HG03045 (cell line): ENCODE measurements around the gene LYZL2.
"Not testable (repeated sequence)": the region's sequence is repeated elsewhere in the genome, so short reads cannot be mapped to it uniquely, and the experiment has no call there.

Experiments used
- ATAC-seq: cut with Tn5 transposase; IDR thresholded peaks from one replicate; pipeline ENCODE4 v1.9.1; 2021; ENCODE audit warnings: mild to moderate bottlenecking, moderate library complexity; ENCODE audit not compliant: unreplicated experiment

LYZL2 gene

DNA sequence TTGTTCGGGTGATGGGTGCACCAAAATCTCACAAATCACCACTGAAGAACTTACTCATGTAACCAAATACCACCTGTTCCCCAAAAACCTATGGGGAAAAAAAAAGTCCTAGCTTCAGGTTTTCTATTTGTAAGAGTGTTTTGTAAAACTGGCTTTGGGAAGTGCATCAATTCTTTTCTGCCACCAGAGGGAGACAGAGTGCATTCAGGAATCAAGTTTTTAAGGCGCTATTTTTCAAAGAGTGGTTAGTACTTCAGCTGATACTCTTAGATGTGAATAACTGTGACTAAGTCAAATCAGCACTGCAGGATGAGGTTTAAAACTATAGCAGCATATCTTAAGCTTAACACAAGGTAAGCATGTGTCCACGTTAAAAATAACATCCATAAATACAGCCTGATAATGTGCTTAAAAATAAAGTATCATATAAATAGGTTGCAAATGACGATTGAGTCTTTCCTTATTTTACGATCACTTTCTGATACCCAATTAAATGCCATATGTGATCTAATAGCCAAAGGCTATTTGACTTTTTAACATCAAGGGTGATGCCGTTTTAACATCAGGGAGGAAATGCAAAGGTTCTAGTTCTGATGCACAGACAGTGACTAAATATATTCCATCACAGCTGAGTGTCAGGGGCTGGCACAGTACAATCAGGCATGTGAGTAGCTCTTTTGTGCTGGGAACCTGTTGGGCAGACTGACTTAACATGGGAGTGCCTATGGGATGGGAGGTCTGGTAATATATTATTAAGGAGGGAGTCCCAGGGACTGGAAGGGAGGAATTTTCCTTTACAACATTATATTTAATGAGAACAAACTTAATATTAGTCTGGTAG is 10.6 kb upstream of the LYZL2 start:
- ATAC-seq: no peak

- ATAC-seq: no peak
Measured at GRCh38 chr10:30637881-30638467, 8.4 kb upstream of the LYZL2 start.

DNA sequence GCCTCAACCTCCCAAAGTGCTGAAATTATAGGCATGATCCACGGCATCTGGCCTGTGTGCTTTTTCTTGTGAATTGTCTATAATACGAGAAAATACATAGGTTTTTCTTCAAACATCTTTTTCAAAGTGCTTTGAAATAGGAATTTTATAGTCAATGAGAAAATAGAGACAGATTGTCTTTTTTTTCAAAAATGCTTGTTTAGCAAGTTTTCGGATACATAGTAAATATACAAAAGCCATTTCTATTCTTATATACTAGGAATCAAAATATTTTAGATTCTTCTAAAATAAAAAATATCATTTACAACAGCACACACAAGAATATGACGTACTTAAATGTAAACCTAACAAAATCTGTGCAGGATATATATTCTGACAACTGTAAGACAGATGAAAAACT is 1.6 kb upstream of the LYZL2 start:
- no peak for ATAC-seq

DNA sequence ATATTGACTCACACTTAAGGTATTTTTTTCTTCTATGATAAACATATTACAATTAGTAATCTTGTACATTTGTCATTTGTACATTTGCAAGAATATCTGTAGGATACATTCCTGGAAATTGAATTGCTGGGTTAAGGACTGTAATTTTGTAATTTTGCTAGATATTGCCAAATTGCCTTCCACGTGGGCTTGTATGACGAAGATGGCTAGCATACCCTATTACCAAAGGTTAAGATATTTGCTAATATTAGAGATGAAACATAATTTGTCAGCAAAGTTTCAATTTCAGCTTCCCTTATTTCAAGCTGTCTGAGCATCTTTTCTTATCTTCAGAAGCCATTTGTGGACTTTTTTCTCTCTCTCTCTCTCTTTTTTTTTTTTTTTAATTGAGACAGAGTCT is 1.0 kb upstream of the LYZL2 start:
- ATAC-seq: no peak

DNA sequence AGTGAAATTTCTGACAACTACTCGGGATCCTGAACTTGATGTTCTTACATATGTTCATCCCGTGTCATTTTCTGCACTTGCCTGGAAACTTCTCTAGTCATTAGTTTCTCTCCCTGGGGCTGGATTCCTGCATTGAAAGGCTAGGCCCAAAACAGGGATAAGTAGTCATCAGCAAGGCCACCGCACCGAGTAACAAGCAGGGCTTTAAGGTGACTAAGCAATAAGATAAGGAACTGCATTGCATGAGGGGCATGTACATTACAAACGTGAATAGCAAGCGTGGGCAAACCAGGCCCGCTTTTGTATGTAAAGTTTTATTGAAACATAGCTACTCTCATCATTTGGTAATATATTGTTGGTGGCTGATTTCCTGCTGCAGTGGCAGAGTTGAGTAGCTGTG is 977 bp downstream of the LYZL2 start:
- ATAC-seq: not testable (repeated sequence)

DNA sequence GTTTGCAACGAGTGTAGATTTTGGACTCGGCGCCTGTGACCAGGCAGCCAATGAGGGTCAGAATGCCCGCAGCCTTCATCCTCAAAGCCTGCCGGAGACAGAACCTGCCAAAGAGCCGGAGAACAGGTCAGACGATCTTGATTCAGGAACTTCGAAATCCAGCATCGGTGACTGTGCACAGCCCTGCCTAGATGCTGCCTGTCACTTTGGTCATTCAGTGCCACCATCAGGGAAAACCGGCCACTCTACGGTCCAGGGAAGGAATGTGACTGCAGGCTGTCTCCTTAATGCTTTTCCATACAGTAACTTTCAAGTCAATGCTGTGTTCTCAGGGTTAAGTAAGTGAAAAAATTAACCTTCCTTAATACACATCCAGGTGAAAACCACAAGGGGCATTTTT is 2.7 kb downstream of the LYZL2 start:
- not testable (repeated sequence) for ATAC-seq

- ATAC-seq: not testable (repeated sequence)
Measured at GRCh38 chr10:30626196-30626595, 3.4 kb downstream of the LYZL2 start.

- no peak for ATAC-seq
Measured at GRCh38 chr10:30625080-30625479, 4.5 kb downstream of the LYZL2 start.

GRCh38 chr10:30619966-30620365 is 9.6 kb downstream of the LYZL2 start:
- ATAC-seq: no peak

- no peak for ATAC-seq
Measured at GRCh38 chr10:30617070-30617469, 12.5 kb downstream of the LYZL2 start.

DNA sequence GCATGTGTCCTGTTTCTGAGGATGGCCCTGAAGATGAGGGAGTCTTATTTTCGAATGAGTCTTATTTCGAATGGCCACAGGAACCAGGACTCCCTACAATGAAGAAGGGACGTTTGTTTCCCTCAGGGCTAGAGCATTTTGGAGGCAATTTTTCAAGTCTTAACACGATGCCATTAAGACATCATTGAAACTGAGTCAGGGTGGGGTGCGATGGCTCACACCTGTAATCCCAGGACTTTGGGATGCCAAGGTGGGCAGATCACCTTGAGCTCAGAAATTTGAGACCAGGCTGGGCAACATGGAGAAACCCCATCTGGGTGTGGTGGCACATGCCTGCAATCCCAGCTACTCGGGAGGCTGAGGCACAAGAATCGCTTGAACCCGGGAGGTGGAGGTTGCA is 18.5 kb downstream of the LYZL2 start:
- ATAC-seq: not testable (repeated sequence)

GRCh38 chr10:30607814-30608213 is 21.7 kb downstream of the LYZL2 start:
- no peak for ATAC-seq

DNA sequence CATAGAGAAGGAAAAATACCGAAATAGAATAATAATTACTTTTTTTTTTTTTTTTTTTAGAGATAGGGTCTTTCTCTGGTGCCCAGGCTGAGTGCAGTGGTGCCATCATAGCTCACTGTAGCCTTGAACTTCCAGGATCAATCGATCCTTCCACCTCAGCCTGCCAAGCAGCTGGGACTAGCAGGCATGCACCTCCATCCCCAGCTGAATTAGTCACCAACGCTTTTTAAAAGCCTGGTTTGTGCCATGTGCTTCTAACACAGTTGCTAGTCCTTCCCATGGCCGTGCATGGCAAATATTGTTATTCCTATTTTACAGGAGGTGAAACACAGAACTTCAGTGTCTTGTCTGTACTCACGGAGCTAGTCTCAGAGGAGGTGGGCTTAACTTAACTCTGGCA is 23.2 kb downstream of the LYZL2 start:
- ATAC-seq: no peak

GRCh38 chr10:30605341-30606121 is 24.0 kb downstream of the LYZL2 start:
- not testable (repeated sequence) for ATAC-seq

- ATAC-seq: no peak
Measured at GRCh38 chr10:30603589-30603988, 26.0 kb downstream of the LYZL2 start.

DNA sequence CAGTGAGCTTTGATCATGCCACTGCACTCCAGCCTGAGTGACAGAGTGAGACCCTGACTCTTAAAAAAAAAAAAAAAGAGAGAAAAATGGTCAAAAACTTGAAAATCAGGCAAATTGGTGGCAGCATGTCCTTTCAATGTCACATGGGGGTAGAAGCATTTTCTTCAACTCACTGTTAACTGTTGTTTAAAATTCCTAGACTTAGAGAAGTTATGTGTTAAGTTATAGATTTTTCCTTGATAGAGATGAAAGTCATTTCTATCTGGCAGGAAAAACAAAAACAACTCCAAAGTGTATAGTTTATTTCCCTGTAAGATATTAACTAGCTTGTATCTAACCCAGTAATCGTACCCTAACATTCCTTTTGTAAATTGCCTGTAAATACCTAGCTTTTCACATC is 26.8 kb downstream of the LYZL2 start:
- no peak for ATAC-seq

GRCh38 chr10:30600005-30600404 is 29.5 kb downstream of the LYZL2 start:
- no peak for ATAC-seq

- no peak for ATAC-seq
Measured at GRCh38 chr10:30598105-30598776, 31.3 kb downstream of the LYZL2 start.

GRCh38 chr10:30597433-30597824 is 32.1 kb downstream of the LYZL2 start:
- not testable (repeated sequence) for ATAC-seq

DNA sequence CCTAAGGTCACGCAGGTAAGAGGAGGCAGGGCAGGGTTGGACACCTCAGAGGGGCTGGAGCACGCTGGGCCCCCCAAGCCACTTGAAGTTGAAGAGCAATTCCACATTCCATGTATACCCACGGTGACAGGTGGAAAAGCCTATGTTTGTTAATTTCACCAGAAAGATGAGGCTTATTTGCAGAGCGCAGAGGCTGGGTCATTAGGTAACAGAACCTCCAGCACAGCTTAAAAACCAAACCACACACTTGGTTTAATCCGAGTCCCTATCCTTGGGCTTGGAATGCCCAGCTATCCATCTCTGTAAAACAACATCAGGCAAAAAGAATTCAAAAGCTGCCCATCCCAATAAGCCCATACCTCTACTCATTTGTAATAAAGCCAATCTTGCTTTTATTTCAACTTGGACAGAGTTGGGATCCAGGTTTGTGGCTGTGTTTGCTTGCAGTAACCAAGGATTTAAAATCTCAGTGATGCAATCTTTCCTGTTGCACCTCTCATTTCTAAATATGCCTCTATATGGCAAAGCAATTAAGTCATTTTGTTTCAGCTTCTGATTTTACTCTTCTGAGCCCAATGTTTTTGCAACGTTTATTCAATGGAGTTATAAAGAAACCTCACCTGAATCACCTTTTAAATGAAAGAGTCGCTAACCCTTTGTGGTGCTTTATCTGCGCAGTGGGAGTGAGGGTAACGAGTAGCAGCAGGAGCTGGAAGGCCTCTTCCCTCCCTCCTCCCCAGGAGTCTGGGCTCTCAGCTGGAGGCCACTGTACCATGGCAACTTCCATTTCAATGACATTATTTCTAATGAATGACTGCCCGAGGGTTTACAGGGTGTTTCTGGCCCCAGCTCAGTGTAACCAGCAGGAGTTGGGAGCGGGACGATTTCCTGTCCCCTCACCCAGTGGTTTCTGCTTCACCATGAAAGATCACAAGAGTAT is 32.8 kb downstream of the LYZL2 start:
- ATAC-seq: not testable (repeated sequence)
